Progenitor cell of endocrine pancreas (in vitro differentiated cells): Measurements from ENCODE around the gene ZNF503. TPM values are rescaled to one million over a fixed set of nuclear protein-coding genes. Genes with fewer than 3 reads are reported as not detected.

Experiments used
- DNase-seq: peaks from one replicate; pipeline ENCODE4 v3.0.0; 2021; ENCODE audit warnings: low spot score; ENCODE audit not compliant: unreplicated experiment
- H3K27ac Mint-ChIP-seq: 2 replicates; pipeline ENCODE4 v1.8.0; 2021; ENCODE audit warnings: mild to moderate bottlenecking, moderate library complexity, mixed read lengths
- H3K27me3 Mint-ChIP-seq: 2 replicates; pipeline ENCODE4 v1.8.0; 2021; ENCODE audit warnings: mixed read lengths
- H3K36me3 Mint-ChIP-seq: 2 replicates; pipeline ENCODE4 v1.8.0; 2022; ENCODE audit warnings: mixed read lengths; ENCODE audit not compliant: insufficient read depth
- H3K4me1 Mint-ChIP-seq: 2 replicates; pipeline ENCODE4 v1.8.0; 2021; ENCODE audit warnings: low read depth, mixed read lengths
- H3K4me3 Mint-ChIP-seq: 2 replicates; pipeline ENCODE4 v1.8.0; 2021; ENCODE audit warnings: low read depth, mild to moderate bottlenecking, moderate library complexity, mixed read lengths
- H3K9me3 Mint-ChIP-seq: 2 replicates; pipeline ENCODE4 v1.8.0; 2021; ENCODE audit warnings: low read depth, mixed read lengths
- total RNA-seq: library from RNA; stranded (reverse); gene quantifications from 2 replicates; pipeline ENCODE4 v1.2.1, GENCODE V29; 2021
- TF ChIP-seq, protein P1 (sequence below): fragments of 200-600 bp; sonication (generic); IDR thresholded peaks from one replicate; pipeline ENCODE4 v1.5.0; 2021; ENCODE audit warnings: antibody characterized with exemption, mild to moderate bottlenecking; ENCODE audit not compliant: unreplicated experiment

ZNF503 gene
- total RNA-seq, 1 donor from 2014 or later, result 33.7 TPM

DNA sequence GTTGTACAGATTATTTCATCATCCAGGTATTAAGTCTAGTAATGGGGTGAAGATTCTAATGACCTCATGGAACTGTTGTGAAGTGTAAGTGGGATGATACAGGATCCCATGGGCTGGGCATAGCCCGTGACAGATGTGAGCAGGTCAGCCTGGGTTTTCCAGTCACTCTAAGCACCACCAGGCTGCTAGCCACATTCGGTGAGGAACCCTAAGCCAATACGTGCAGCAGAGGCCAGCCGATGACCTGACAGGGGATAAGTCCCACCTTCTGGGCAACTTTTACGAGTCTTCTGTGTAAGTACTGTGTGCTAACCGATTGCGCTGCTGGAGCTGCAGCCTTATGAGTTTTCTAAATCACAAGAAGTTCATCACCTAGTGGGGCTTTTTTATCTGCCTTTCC lies 7.3 kb downstream of the ZNF503 start:
- DNase-seq, result no peak
- H3K9me3 Mint-ChIP-seq, result no peaks in the 10 kb centered on the region
- TF ChIP-seq, protein P1, sequence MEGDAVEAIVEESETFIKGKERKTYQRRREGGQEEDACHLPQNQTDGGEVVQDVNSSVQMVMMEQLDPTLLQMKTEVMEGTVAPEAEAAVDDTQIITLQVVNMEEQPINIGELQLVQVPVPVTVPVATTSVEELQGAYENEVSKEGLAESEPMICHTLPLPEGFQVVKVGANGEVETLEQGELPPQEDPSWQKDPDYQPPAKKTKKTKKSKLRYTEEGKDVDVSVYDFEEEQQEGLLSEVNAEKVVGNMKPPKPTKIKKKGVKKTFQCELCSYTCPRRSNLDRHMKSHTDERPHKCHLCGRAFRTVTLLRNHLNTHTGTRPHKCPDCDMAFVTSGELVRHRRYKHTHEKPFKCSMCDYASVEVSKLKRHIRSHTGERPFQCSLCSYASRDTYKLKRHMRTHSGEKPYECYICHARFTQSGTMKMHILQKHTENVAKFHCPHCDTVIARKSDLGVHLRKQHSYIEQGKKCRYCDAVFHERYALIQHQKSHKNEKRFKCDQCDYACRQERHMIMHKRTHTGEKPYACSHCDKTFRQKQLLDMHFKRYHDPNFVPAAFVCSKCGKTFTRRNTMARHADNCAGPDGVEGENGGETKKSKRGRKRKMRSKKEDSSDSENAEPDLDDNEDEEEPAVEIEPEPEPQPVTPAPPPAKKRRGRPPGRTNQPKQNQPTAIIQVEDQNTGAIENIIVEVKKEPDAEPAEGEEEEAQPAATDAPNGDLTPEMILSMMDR, result no peak
- H3K4me1 Mint-ChIP-seq, result peaks cover 11% of the 10 kb centered on the region
- peak overlapping the region; percentile 56 for H3K27ac Mint-ChIP-seq
- H3K4me3 Mint-ChIP-seq, result peak overlapping the region; percentile 60
- peaks cover 25% of the 10 kb centered on the region for H3K36me3 Mint-ChIP-seq
- H3K27me3 Mint-ChIP-seq, result peaks cover 64% of the 10 kb centered on the region

DNA sequence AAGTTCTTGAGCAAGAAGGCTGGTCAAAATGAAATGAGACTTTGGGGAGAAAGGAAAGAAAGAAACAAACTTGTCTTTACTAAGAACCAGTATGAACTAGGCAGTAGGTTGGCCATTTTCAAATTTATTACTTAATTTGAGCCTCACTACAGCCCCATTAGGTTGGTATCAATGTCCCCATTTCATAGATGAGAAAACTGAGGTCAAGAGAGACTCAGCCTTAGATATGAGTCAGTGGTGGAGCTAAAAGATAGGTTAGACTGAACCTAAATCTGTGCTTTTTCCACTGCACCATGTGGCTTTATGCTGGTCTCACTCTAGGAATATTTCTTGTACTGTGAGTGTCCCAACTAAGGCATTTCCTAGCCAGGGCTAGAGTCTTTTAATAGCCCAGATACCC lies 8.8 kb downstream of the ZNF503 start:
- no peak for DNase-seq
- no peak overlapping the region for H3K27ac Mint-ChIP-seq
- H3K36me3 Mint-ChIP-seq, result peaks cover 19% of the 10 kb centered on the region
- no peak overlapping the region for H3K4me3 Mint-ChIP-seq
- TF ChIP-seq, protein P1, result no peak
- H3K9me3 Mint-ChIP-seq, result no peaks in the 10 kb centered on the region
- peaks cover 70% of the 10 kb centered on the region for H3K27me3 Mint-ChIP-seq
- peaks cover 6% of the 10 kb centered on the region for H3K4me1 Mint-ChIP-seq

DNA sequence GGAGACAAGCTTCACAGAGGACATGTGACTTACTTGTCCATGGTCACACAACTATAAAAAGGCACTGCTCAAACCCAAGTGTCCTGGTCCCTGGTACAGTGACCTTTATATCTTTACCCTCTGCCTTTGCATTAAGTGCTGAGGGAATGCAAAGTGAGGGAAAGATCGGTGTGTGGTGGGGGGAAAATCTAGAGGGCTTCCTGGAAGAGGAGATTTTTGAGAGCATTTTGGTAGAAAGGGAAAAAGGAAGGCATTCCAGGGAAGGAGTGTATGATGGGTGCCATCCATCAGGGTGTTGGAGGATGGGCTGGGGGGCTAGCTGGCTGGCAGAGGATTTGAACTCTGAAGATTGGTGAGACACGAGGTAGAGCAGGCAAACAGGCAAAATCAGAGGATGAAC lies 9.3 kb downstream of the ZNF503 start:
- TF ChIP-seq, protein P1, result no peak
- no peak for DNase-seq
- peaks cover 17% of the 10 kb centered on the region for H3K36me3 Mint-ChIP-seq
- no peaks in the 10 kb centered on the region for H3K9me3 Mint-ChIP-seq
- peaks cover 2% of the 10 kb centered on the region for H3K4me1 Mint-ChIP-seq
- H3K27me3 Mint-ChIP-seq, result peaks cover 71% of the 10 kb centered on the region
- no peak overlapping the region for H3K4me3 Mint-ChIP-seq
- no peak overlapping the region for H3K27ac Mint-ChIP-seq

DNA sequence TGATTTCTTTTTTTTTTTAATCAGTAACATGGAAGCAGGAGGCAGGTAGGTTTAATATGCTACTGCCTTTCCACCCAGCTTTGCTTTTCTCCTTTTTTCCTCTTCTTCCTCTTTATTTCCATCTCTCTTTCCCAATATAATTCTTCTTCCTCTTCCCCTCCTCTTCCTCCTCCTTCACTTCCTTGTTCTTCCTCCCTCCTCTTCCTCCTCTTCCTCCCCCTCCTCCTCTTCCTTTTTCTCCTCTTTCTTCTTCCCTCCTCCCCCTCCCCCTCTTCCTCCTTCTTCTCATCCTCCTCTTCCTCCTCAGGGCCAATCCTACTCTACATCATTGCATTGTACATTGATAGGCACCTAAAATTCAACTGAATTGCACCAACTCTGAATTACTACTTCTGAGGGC lies 11.4 kb downstream of the ZNF503 start:
- Mint-ChIP-seq H3K36me3 (peaks cover 20% of the 10 kb centered on the region), H3K4me3 (no peak overlapping the region), H3K27ac (no peak overlapping the region), H3K27me3 (peaks cover 81% of the 10 kb centered on the region), H3K4me1 (peaks cover 2% of the 10 kb centered on the region), H3K9me3 (peaks cover 3% of the 10 kb centered on the region)
- TF ChIP-seq, protein P1, result no peak
- no peak for DNase-seq

DNA sequence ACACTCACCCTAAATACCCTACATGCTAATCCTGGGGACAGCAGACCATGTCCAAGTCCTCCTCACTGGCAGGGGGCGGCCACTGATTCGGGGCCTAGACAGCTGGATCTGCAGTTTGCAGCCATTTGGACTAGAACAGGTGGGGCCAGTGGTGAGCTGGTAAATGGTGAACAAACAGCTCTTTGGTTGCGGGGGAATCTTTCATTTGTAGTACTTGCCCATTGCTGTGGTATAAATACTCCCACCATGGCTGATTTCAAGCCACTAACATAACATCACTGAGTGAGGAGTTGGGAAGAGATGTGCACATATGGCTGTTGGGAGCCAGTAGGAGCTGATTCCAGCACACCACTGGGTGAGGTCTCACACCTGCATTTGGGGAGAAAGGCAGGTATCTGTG lies 13.5 kb downstream of the ZNF503 start:
- Mint-ChIP-seq H3K27me3 (peaks cover 73% of the 10 kb centered on the region), H3K36me3 (peaks cover 5% of the 10 kb centered on the region), H3K27ac (no peak overlapping the region), H3K9me3 (peaks cover 3% of the 10 kb centered on the region), H3K4me1 (peaks cover 3% of the 10 kb centered on the region), H3K4me3 (no peak overlapping the region)
- TF ChIP-seq, protein P1, result no peak
- no peak for DNase-seq
